CD4-positive, alpha-beta T cell treated with Interleukin-21 for 1 hour (primary cell): ENCODE data around the gene MC1R.

Experiments used
- DNase-seq: peaks from one replicate; pipeline ENCODE4 v3.0.0-alpha.2; 2020

MC1R gene

GRCh38 chr16:89897204-89897603 is 21.5 kb upstream of the MC1R start:
- DNase-seq: no peak

GRCh38 chr16:89898201-89898967 is 20.3 kb upstream of the MC1R start:
- DNase-seq: no peak

- no peak for DNase-seq
Measured at GRCh38 chr16:89899879-89900481, 18.7 kb upstream of the MC1R start.

- no peak for DNase-seq
Measured at GRCh38 chr16:89900885-89901284, 17.8 kb upstream of the MC1R start.

GRCh38 chr16:89902980-89903379 is 15.7 kb upstream of the MC1R start:
- DNase-seq: no peak

- DNase-seq: no peak
Measured at GRCh38 chr16:89903908-89904515, 14.7 kb upstream of the MC1R start.

- no peak for DNase-seq
Measured at GRCh38 chr16:89904606-89905510, 13.8 kb upstream of the MC1R start.

GRCh38 chr16:89905511-89906139 is 13.0 kb upstream of the MC1R start:
- no peak for DNase-seq

GRCh38 chr16:89906140-89907025 is 12.3 kb upstream of the MC1R start:
- DNase-seq: no peak

GRCh38 chr16:89907055-89907814 is 11.4 kb upstream of the MC1R start:
- no peak for DNase-seq

GRCh38 chr16:89908236-89908635 is 10.4 kb upstream of the MC1R start:
- no peak for DNase-seq

GRCh38 chr16:89909777-89910716 is 8.6 kb upstream of the MC1R start:
- peak; percentile 70 for DNase-seq

- DNase-seq: no peak
Measured at GRCh38 chr16:89910717-89911354, 7.8 kb upstream of the MC1R start.

- DNase-seq: no peak
Measured at GRCh38 chr16:89911375-89911774, 7.3 kb upstream of the MC1R start.

- DNase-seq: no peak
Measured at GRCh38 chr16:89912143-89912542, 6.5 kb upstream of the MC1R start.

- DNase-seq: no peak
Measured at GRCh38 chr16:89912627-89913026, 6.0 kb upstream of the MC1R start.

GRCh38 chr16:89913408-89914387 is 5.0 kb upstream of the MC1R start:
- no peak for DNase-seq
